Stimulated activated CD4-positive, alpha-beta T cell treated with anti-CD3 and anti-CD28 coated beads, Interleukin-15, amount 100 ng/mL, for 48 hours (primary cell): Measurements from ENCODE around the gene PDE4D.

Experiments
- DNase-seq, 2 donors: peaks; one replicate each; pipeline ENCODE4 v3.0.0-alpha.2; 2020; ENCODE audit warnings: low read depth in 2 of 2

Gene PDE4D

GRCh38 chr5:59893429-59894227 is at the start of gene PDE4D:
TSS of gene PDE4D (minus strand) at chr5:59893726.
- DNase-seq = no peak

- no peak for DNase-seq
Observed at GRCh38 chr5:59937633-59938032, 44.1 kb upstream of the PDE4D start.

- no peak for DNase-seq
Observed at GRCh38 chr5:59923465-59923864, 29.9 kb upstream of the PDE4D start.

GRCh38 chr5:59922220-59922619 is 28.7 kb upstream of the PDE4D start:
- no peak for DNase-seq

GRCh38 chr5:59921816-59922215 is 28.3 kb upstream of the PDE4D start:
- no peak for DNase-seq

GRCh38 chr5:59919484-59919883 is 26.0 kb upstream of the PDE4D start:
- no peak for DNase-seq

GRCh38 chr5:59917121-59917520 is 23.6 kb upstream of the PDE4D start:
- DNase-seq = no peak

GRCh38 chr5:59905188-59905587 is 11.7 kb upstream of the PDE4D start:
- DNase-seq = no peak

GRCh38 chr5:59897075-59897474 is 3.5 kb upstream of the PDE4D start:
- no peak for DNase-seq

GRCh38 chr5:59891962-59892643 is 1.4 kb downstream of the PDE4D start:
- no peak for DNase-seq

GRCh38 chr5:59887274-59887673 is 6.3 kb downstream of the PDE4D start:
- DNase-seq = no peak

- no peak for DNase-seq
Observed at GRCh38 chr5:59874675-59875074, 18.9 kb downstream of the PDE4D start.

GRCh38 chr5:59873113-59873512 is 20.4 kb downstream of the PDE4D start:
- DNase-seq = no peak

- no peak for DNase-seq
Observed at GRCh38 chr5:59866661-59867060, 26.9 kb downstream of the PDE4D start.

- DNase-seq = no peak
Observed at GRCh38 chr5:59864718-59865117, 28.8 kb downstream of the PDE4D start.

GRCh38 chr5:59863777-59864176 is 29.7 kb downstream of the PDE4D start:
- DNase-seq = no peak

- no peak for DNase-seq
Observed at GRCh38 chr5:59856358-59856757, 37.2 kb downstream of the PDE4D start.

GRCh38 chr5:59850766-59851165 is 42.8 kb downstream of the PDE4D start:
- DNase-seq = no peak

GRCh38 chr5:59847586-59847985 is 45.9 kb downstream of the PDE4D start:
- DNase-seq = no peak

- DNase-seq = no peak
Observed at GRCh38 chr5:59845730-59846129, 47.8 kb downstream of the PDE4D start.

GRCh38 chr5:59843511-59844213 is 49.9 kb downstream of the PDE4D start:
- DNase-seq = no peak

- no peak for DNase-seq
Observed at GRCh38 chr5:59842999-59843398, 50.5 kb downstream of the PDE4D start.

GRCh38 chr5:59840200-59840601 is 53.3 kb downstream of the PDE4D start:
- DNase-seq = no peak
